ENCODE results near the gene PTPRE. TPM values are rescaled to one million over a fixed set of nuclear protein-coding genes. Genes with fewer than 3 reads are reported as not detected.
A peak's percentile ranks its signal among the peaks of the same experiment; 100 is the strongest.

PTPRE gene
- total and polyA plus RNA-seq, 5 donors, result 6.7 to 21.1 (median 12.9) TPM

- WGBS, result 84% methylated on average over 5 of the region's 5 CpGs
- Histone ChIP-seq H3K4me3 (ENCODE audit: low read length) (no peak overlapping the region), H3K4me1 (ENCODE audit: control insufficient read depth, insufficient read depth, low read length) (no peaks in the 10 kb centered on the region), H3K9me3 (ENCODE audit: control insufficient read depth, low read length) (no peaks in the 10 kb centered on the region), H3K27ac (ENCODE audit: low read length) (no peak overlapping the region), H3K27me3 (ENCODE audit: control insufficient read depth, insufficient read depth) (no peaks in the 10 kb centered on the region)
- ATAC-seq (no peak), DNase-seq (no peak)
- intact Hi-C loops (cut with DNase I), result no loop called here
Observed at GRCh38 chr10:128096486-128097199, 189.7 kb downstream of the PTPRE start.

GRCh38 chr10:128097783-128098182, 190.9 kb downstream of the PTPRE start:
- intact Hi-C loops (cut with DNase I), result no loop called here
- WGBS, result 78% methylated on average over 8 of the region's 8 CpGs
- Histone ChIP-seq H3K27me3 (ENCODE audit: control insufficient read depth, insufficient read depth) (no peaks in the 10 kb centered on the region), H3K4me3 (ENCODE audit: low read length) (no peak overlapping the region), H3K9me3 (ENCODE audit: control insufficient read depth, low read length) (no peaks in the 10 kb centered on the region), H3K27ac (ENCODE audit: low read length) (no peak overlapping the region), H3K4me1 (ENCODE audit: control insufficient read depth, insufficient read depth, low read length) (no peaks in the 10 kb centered on the region)
- DNase-seq, result no peak
- ATAC-seq, result no peak

GRCh38 chr10:128098631-128099030, 191.7 kb downstream of the PTPRE start:
- DNase-seq, result no peak
- 92% methylated on average over 10 of the region's 10 CpGs for WGBS
- intact Hi-C loops (cut with DNase I), result no loop called here

GRCh38 chr10:128099901-128100300, 193.0 kb downstream of the PTPRE start:
- ATAC-seq, result no peak
- Histone ChIP-seq H3K27me3 (ENCODE audit: control insufficient read depth, insufficient read depth) (no peaks in the 10 kb centered on the region), H3K4me3 (ENCODE audit: low read length) (no peak overlapping the region), H3K9me3 (ENCODE audit: control insufficient read depth, low read length) (no peaks in the 10 kb centered on the region), H3K27ac (ENCODE audit: low read length) (no peak overlapping the region), H3K4me1 (ENCODE audit: control insufficient read depth, insufficient read depth, low read length) (no peaks in the 10 kb centered on the region)
- no peak for DNase-seq
- intact Hi-C loops (cut with DNase I), result no loop called here
- WGBS, result 96% methylated on average over 10 of the region's 10 CpGs

More at GRCh38 chr10:128098631-128099030, 191.7 kb downstream of the PTPRE start:
- no peak overlapping the region for H3K27ac ChIP-seq (ENCODE audit: low read length)
- H3K27me3 ChIP-seq (ENCODE audit: control insufficient read depth, insufficient read depth), result no peaks in the 10 kb centered on the region
- ATAC-seq, result no peak
- H3K4me3 ChIP-seq (ENCODE audit: low read length), result no peak overlapping the region
- H3K9me3 ChIP-seq (ENCODE audit: control insufficient read depth, low read length), result no peaks in the 10 kb centered on the region
- no peaks in the 10 kb centered on the region for H3K4me1 ChIP-seq (ENCODE audit: control insufficient read depth, insufficient read depth, low read length)

- ATAC-seq, result no peak
- Histone ChIP-seq H3K4me1 (ENCODE audit: control insufficient read depth, insufficient read depth, low read length) (no peaks in the 10 kb centered on the region), H3K27me3 (ENCODE audit: control insufficient read depth, insufficient read depth) (no peaks in the 10 kb centered on the region), H3K9me3 (ENCODE audit: control insufficient read depth, low read length) (no peaks in the 10 kb centered on the region), H3K27ac (ENCODE audit: low read length) (no peak overlapping the region), H3K4me3 (ENCODE audit: low read length) (no peak overlapping the region)
- DNase-seq, result no peak
- 70% methylated on average over 1 of the region's 1 CpG for WGBS
- intact Hi-C loops (cut with DNase I), result no loop called here
Observed at GRCh38 chr10:128101901-128102300, 195.0 kb downstream of the PTPRE start.

GRCh38 chr10:128102480-128103228, 195.8 kb downstream of the PTPRE start:
- intact Hi-C loops (cut with DNase I), result no loop called here
- ATAC-seq (peak; percentile 48 to 52), DNase-seq (no peak)
- Histone ChIP-seq H3K27me3 (ENCODE audit: control insufficient read depth, insufficient read depth) (no peaks in the 10 kb centered on the region), H3K9me3 (ENCODE audit: control insufficient read depth, low read length) (no peaks in the 10 kb centered on the region), H3K27ac (ENCODE audit: low read length) (no peak overlapping the region), H3K4me1 (ENCODE audit: control insufficient read depth, insufficient read depth, low read length) (no peaks in the 10 kb centered on the region), H3K4me3 (ENCODE audit: low read length) (no peak overlapping the region)
- WGBS, result 77% methylated on average over 19 of the region's 19 CpGs

GRCh38 chr10:128103229-128103714, 196.4 kb downstream of the PTPRE start:
- no peak overlapping the region for H3K27ac ChIP-seq (ENCODE audit: low read length)
- ATAC-seq (no peak), DNase-seq (no peak)
- no peaks in the 10 kb centered on the region for H3K4me1 ChIP-seq (ENCODE audit: control insufficient read depth, insufficient read depth, low read length)
- H3K4me3 ChIP-seq (ENCODE audit: low read length), result no peak overlapping the region
- no peaks in the 10 kb centered on the region for H3K9me3 ChIP-seq (ENCODE audit: control insufficient read depth, low read length)
- H3K27me3 ChIP-seq (ENCODE audit: control insufficient read depth, insufficient read depth), result no peaks in the 10 kb centered on the region
- intact Hi-C loops (cut with DNase I), result no loop called here
- 88% methylated on average over 8 of the region's 8 CpGs for WGBS

- no peak for ATAC-seq
- Histone ChIP-seq H3K9me3 (ENCODE audit: control insufficient read depth, low read length) (no peaks in the 10 kb centered on the region), H3K27ac (ENCODE audit: low read length) (no peak overlapping the region), H3K27me3 (ENCODE audit: control insufficient read depth, insufficient read depth) (no peaks in the 10 kb centered on the region), H3K4me1 (ENCODE audit: control insufficient read depth, insufficient read depth, low read length) (no peaks in the 10 kb centered on the region), H3K4me3 (ENCODE audit: low read length) (no peak overlapping the region)
- intact Hi-C loops (cut with DNase I), result no loop called here
- WGBS, result 99% methylated on average over 4 of the region's 4 CpGs
- DNase-seq, result no peak
Observed at GRCh38 chr10:128105383-128105782, 198.5 kb downstream of the PTPRE start.

- 94% methylated on average over 4 of the region's 4 CpGs for WGBS
- Histone ChIP-seq H3K4me1 (ENCODE audit: control insufficient read depth, insufficient read depth, low read length) (no peaks in the 10 kb centered on the region), H3K4me3 (ENCODE audit: low read length) (no peak overlapping the region), H3K27ac (ENCODE audit: low read length) (no peak overlapping the region), H3K27me3 (ENCODE audit: control insufficient read depth, insufficient read depth) (no peaks in the 10 kb centered on the region), H3K9me3 (ENCODE audit: control insufficient read depth, low read length) (no peaks in the 10 kb centered on the region)
- ATAC-seq (no peak), DNase-seq (no peak)
- intact Hi-C loops (cut with DNase I), result no loop called here
Observed at GRCh38 chr10:128109707-128110106, 202.8 kb downstream of the PTPRE start.

- no peaks in the 10 kb centered on the region for H3K27me3 ChIP-seq (ENCODE audit: control insufficient read depth, insufficient read depth)
- H3K9me3 ChIP-seq (ENCODE audit: control insufficient read depth, low read length), result no peaks in the 10 kb centered on the region
- ATAC-seq (no peak), DNase-seq (no peak)
- over 99% methylated on average over 3 of the region's 3 CpGs for WGBS
- H3K4me1 ChIP-seq (ENCODE audit: control insufficient read depth, insufficient read depth, low read length), result no peaks in the 10 kb centered on the region
- intact Hi-C loops (cut with DNase I), result no loop called here
- no peak overlapping the region for H3K4me3 ChIP-seq (ENCODE audit: low read length)
- H3K27ac ChIP-seq (ENCODE audit: low read length), result no peak overlapping the region
Observed at GRCh38 chr10:128110339-128110738, 203.4 kb downstream of the PTPRE start.

GRCh38 chr10:128111696-128112095, 204.8 kb downstream of the PTPRE start:
- intact Hi-C loops (cut with DNase I), result no loop called here
- Histone ChIP-seq H3K9me3 (ENCODE audit: control insufficient read depth, low read length) (no peaks in the 10 kb centered on the region), H3K4me1 (ENCODE audit: control insufficient read depth, insufficient read depth, low read length) (no peaks in the 10 kb centered on the region), H3K4me3 (ENCODE audit: low read length) (no peak overlapping the region), H3K27ac (ENCODE audit: low read length) (no peak overlapping the region), H3K27me3 (ENCODE audit: control insufficient read depth, insufficient read depth) (no peaks in the 10 kb centered on the region)
- 98% methylated on average over 6 of the region's 6 CpGs for WGBS
- ATAC-seq, result no peak
- DNase-seq, result no peak

Measured in right cardiac atrium (tissue), 5 donors.